Trophoblast cell (in vitro differentiated cells and primary cell): ENCODE results near the gene C1orf159.
A peak's percentile ranks its signal among the peaks of the same experiment; 100 is the strongest.

ENCODE experiments used
- DNase-seq, 2 donors: peaks; one replicate each; pipeline ENCODE4 v3.0.0-alpha.2; 2016
- H2AFZ ChIP-seq: 2 replicates; pipeline ENCODE4 v1.6.1; 2013; ENCODE audit warnings: low read length, moderate library complexity, mild to moderate bottlenecking; ENCODE audit not compliant: insufficient read depth, poor library complexity
- H2AK5ac ChIP-seq: 2 replicates; pipeline ENCODE4 v1.6.1; 2013; ENCODE audit warnings: mild to moderate bottlenecking, low read length
- H2BK120ac ChIP-seq: 2 replicates; pipeline ENCODE4 v1.6.1; 2013; ENCODE audit warnings: low read length, mild to moderate bottlenecking, moderate library complexity; ENCODE audit not compliant: insufficient read depth, poor library complexity
- H2BK12ac ChIP-seq: 2 replicates; pipeline ENCODE4 v1.6.1; 2013; ENCODE audit warnings: mild to moderate bottlenecking, low read length, moderate library complexity
- H2BK5ac ChIP-seq: 2 replicates; pipeline ENCODE4 v1.6.1; 2013; ENCODE audit warnings: low read length, low read depth, moderate library complexity, mild to moderate bottlenecking; ENCODE audit not compliant: poor library complexity
- H3K14ac ChIP-seq: 2 replicates; pipeline ENCODE4 v1.6.1; 2013; ENCODE audit warnings: mild to moderate bottlenecking, low read length
- H3K18ac ChIP-seq: 2 replicates; pipeline ENCODE4 v1.6.1; 2013; ENCODE audit warnings: mild to moderate bottlenecking, low read length
- H3K23ac ChIP-seq: 2 replicates; pipeline ENCODE4 v1.6.1; 2013; ENCODE audit warnings: low read length
- H3K27ac ChIP-seq: 2 replicates; pipeline ENCODE4 v1.5.1; 2013; ENCODE audit warnings: low read depth, mild to moderate bottlenecking, inconsistent platforms, low read length, moderate library complexity
- H3K27me3 ChIP-seq: 2 replicates; pipeline ENCODE4 v1.6.1; 2013; ENCODE audit warnings: inconsistent platforms, mild to moderate bottlenecking, low read length, moderate library complexity; ENCODE audit not compliant: insufficient read depth
- H3K36me3 ChIP-seq, 2 experiments: 1 replicate in 1 of 2; 2 replicates in 1 of 2; pipeline ENCODE4 v1.6.1; 2013; ENCODE audit warnings: low read length in 2 of 2, mild to moderate bottlenecking in 2 of 2, moderate library complexity in 1 of 2; ENCODE audit not compliant: insufficient read depth in 2 of 2, control insufficient read depth in 1 of 2
- H3K4ac ChIP-seq: 2 replicates; pipeline ENCODE4 v1.6.1; 2013; ENCODE audit warnings: low read depth, mild to moderate bottlenecking, low read length, moderate library complexity
- H3K4me1 ChIP-seq, 2 experiments: 1 replicate in 1 of 2; 2 replicates in 1 of 2; pipeline ENCODE4 v1.6.1; 2013; ENCODE audit warnings: low read length in 2 of 2, mild to moderate bottlenecking in 2 of 2, moderate library complexity in 1 of 2; ENCODE audit not compliant: insufficient read depth in 2 of 2, control insufficient read depth in 1 of 2
- H3K4me2 ChIP-seq: 2 replicates; pipeline ENCODE4 v1.6.1; 2013; ENCODE audit warnings: inconsistent platforms, mild to moderate bottlenecking, low read length, moderate library complexity
- H3K4me3 ChIP-seq: 2 replicates; pipeline ENCODE4 v1.5.1; 2013; ENCODE audit warnings: mild to moderate bottlenecking, low read depth, low read length, inconsistent platforms
- H3K79me1 ChIP-seq: one replicate; pipeline ENCODE4 v1.6.1; 2013; ENCODE audit warnings: low read length
- H3K79me2 ChIP-seq: 2 replicates; pipeline ENCODE4 v1.6.1; 2013; ENCODE audit warnings: low read length, mild to moderate bottlenecking; ENCODE audit not compliant: control insufficient read depth, insufficient read depth, poor library complexity
- H3K9ac ChIP-seq: 2 replicates; pipeline ENCODE4 v1.6.1; 2013; ENCODE audit warnings: mild to moderate bottlenecking, low read length
- H3K9me3 ChIP-seq: 2 replicates; pipeline ENCODE4 v1.6.1; 2013; ENCODE audit warnings: low read depth, mild to moderate bottlenecking, control low read depth, inconsistent platforms, low read length; ENCODE audit not compliant: insufficient read depth
- H4K12ac ChIP-seq: 2 replicates; pipeline ENCODE4 v1.6.1; 2013; ENCODE audit warnings: low read depth, mild to moderate bottlenecking, low read length, moderate library complexity
- H4K8ac ChIP-seq: 2 replicates; pipeline ENCODE4 v1.6.1; 2013; ENCODE audit warnings: low read depth, mild to moderate bottlenecking, low read length, moderate library complexity
- H4K91ac ChIP-seq: one replicate; pipeline ENCODE4 v1.6.1; 2013; ENCODE audit warnings: low read depth, mild to moderate bottlenecking, low read length, moderate library complexity
- WGBS: extraction: QIAGEN DNeasy Blood & Tissue Kit; methylation state at CpG from one replicate; pipeline ENCODE4 v1.1.7; 2013; ENCODE audit warnings: missing lambda C conversion rate; ENCODE audit not compliant: insufficient read length, insufficient coverage; ENCODE audit errors: extremely low coverage; 5-methylcytosine and 5-hydroxymethylcytosine counted together

C1orf159 gene

GRCh38 chr1:1039145-1039910 lies 76.6 kb downstream of the C1orf159 start:
- no peak overlapping the region for H3K9ac ChIP-seq
- WGBS, result no CpG with 5 or more reads among the region's 17 CpGs
- H3K36me3 ChIP-seq, result peaks cover 57 to 60% of the 10 kb centered on the region in 2 experiments
- no peak overlapping the region for H3K18ac ChIP-seq
- no peak for DNase-seq
- no peak overlapping the region for H3K4ac ChIP-seq
- no peak overlapping the region for H2AK5ac ChIP-seq
- H3K4me3 ChIP-seq, result no peak overlapping the region
- H3K79me1 ChIP-seq, result no peaks in the 10 kb centered on the region
- no peaks in the 10 kb centered on the region for H3K79me2 ChIP-seq
- H2BK120ac ChIP-seq, result no peak overlapping the region
- peaks cover 1% of the 10 kb centered on the region for H3K27me3 ChIP-seq
- no peak overlapping the region for H4K8ac ChIP-seq
- H2AFZ ChIP-seq, result no peak overlapping the region
- no peak overlapping the region for H4K91ac ChIP-seq
- H2BK12ac ChIP-seq, result no peak overlapping the region
- H3K4me1 ChIP-seq, result peaks cover 11 to 16% of the 10 kb centered on the region in 2 experiments
- H2BK5ac ChIP-seq, result no peak overlapping the region
- no peak overlapping the region for H3K4me2 ChIP-seq
- peaks cover 4% of the 10 kb centered on the region for H3K9me3 ChIP-seq
- H4K12ac ChIP-seq, result no peak overlapping the region
- no peak overlapping the region for H3K23ac ChIP-seq
- no peak overlapping the region for H3K27ac ChIP-seq
- H3K14ac ChIP-seq, result no peak overlapping the region

- Histone ChIP-seq H3K14ac (no peak overlapping the region), H2BK120ac (no peak overlapping the region), H2BK12ac (no peak overlapping the region), H3K9me3 (peaks cover 4% of the 10 kb centered on the region), H3K27ac (no peak overlapping the region), H2AFZ (no peak overlapping the region), H3K9ac (no peak overlapping the region), H3K4ac (no peak overlapping the region), H3K27me3 (peaks cover 6% of the 10 kb centered on the region), H4K91ac (no peak overlapping the region), H3K4me2 (no peak overlapping the region), H3K23ac (no peak overlapping the region), H3K4me1 (peaks cover 16 to 22% of the 10 kb centered on the region in 2 experiments), H3K79me1 (peaks cover 2% of the 10 kb centered on the region), H4K12ac (no peak overlapping the region), H3K79me2 (peaks cover 2% of the 10 kb centered on the region), H3K36me3 (peaks cover 50 to 55% of the 10 kb centered on the region in 2 experiments), H2AK5ac (no peak overlapping the region), H3K4me3 (peak overlapping the region; percentile 34), H4K8ac (no peak overlapping the region), H3K18ac (no peak overlapping the region), H2BK5ac (no peak overlapping the region)
- WGBS, result no CpG with 5 or more reads among the region's 6 CpGs
- DNase-seq, result no peak
These were observed 77.2 kb downstream of the C1orf159 start for GRCh38 chr1:1038694-1039093.

DNA sequence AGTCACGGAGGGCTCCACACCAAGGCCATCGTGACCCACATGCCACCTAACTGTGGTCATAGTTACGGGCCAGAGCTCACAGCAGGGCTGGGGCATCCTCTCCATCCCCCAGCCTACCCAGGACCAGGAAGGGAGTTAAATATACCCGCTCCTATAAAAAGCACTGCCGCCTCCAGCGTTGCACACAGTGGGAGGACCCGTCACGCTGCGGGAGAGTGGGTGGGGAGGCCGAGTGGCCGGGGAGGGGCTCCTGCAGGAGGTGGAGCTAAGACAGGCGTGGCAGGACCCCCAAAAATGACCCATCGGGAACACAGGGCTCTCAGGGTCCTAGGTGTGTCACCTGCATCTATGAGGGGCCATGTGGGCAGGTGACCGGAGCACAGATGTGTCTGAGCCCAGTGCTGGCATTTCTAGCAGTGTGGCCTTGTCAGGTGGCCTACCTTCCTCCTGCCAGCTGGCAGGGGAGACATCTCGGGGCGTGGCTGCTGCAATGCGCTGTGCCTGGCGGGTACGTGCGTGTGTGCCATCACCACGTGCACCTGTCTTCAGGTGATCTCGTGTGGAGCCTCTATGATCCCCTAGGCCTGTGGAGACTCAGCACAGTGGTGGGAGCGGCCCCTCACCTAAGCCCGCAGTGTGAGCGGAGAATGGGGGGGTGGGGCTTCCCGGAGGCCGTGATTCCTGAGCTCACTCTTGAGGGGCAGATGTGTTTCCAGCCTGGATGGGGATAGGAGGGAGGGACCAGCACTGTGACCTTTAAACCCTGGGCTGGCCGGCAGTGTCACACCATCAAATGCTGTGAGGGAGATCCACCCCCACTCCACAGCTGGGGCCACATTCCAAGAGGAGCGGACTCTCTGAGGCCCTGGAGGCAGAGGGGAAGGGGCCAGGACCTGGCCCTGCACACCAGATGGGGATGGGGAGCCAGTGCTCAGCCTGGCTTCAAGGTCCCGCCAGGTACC lies 78.2 kb downstream of the C1orf159 start:
- no peak overlapping the region for H4K91ac ChIP-seq
- no peak overlapping the region for H3K18ac ChIP-seq
- no peak overlapping the region for H3K4ac ChIP-seq
- peaks cover 2% of the 10 kb centered on the region for H3K79me1 ChIP-seq
- H3K27me3 ChIP-seq, result peaks cover 6% of the 10 kb centered on the region
- no peak overlapping the region for H2BK5ac ChIP-seq
- no peak overlapping the region for H3K27ac ChIP-seq
- H3K79me2 ChIP-seq, result peaks cover 2% of the 10 kb centered on the region
- no peak overlapping the region for H4K12ac ChIP-seq
- H3K4me1 ChIP-seq, result peaks cover 17 to 22% of the 10 kb centered on the region in 2 experiments
- H3K9me3 ChIP-seq, result peaks cover 2% of the 10 kb centered on the region
- WGBS, result no CpG with 5 or more reads among the region's 30 CpGs
- no peak overlapping the region for H3K23ac ChIP-seq
- H3K4me2 ChIP-seq, result no peak overlapping the region
- no peak overlapping the region for H2AK5ac ChIP-seq
- no peak overlapping the region for H4K8ac ChIP-seq
- H2BK120ac ChIP-seq, result no peak overlapping the region
- H3K9ac ChIP-seq, result no peak overlapping the region
- DNase-seq, result no peak
- H3K14ac ChIP-seq, result no peak overlapping the region
- no peak overlapping the region for H3K4me3 ChIP-seq
- H3K36me3 ChIP-seq, result peaks cover 40 to 44% of the 10 kb centered on the region in 2 experiments
- no peak overlapping the region for H2BK12ac ChIP-seq
- H2AFZ ChIP-seq, result no peak overlapping the region

DNA sequence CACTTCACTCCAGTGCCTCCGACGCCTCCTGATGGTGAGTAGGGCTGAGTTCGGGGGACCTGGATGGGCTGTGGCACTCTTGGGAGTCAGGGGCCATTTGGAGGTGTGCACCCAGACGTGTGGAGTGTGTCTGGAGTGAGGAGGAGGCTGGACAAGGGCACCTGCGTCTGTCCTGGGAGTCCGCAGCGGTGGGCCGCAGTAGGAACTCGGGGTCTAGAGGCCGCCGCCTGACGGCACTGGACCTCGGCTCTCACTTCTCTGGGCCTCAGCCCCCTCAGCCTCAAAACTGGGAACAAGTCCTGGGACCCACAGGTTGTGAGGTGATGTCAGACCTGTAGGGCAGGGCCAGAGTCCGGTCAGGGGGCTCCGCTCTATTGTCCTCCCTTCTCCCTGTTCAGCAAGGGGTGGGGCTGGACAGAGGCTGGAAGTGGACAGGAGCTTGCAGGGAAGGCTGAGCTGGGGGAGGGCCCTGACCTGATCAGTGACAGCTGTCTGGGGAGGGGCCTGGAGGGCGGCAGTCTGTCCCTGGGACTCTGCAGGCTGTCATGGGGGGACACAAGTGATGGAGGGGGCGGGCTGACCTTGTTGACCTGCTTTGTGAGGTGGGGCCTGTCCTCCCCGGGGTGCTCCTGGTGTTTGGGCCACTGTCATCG lies 80.5 kb downstream of the C1orf159 start:
- H2AFZ ChIP-seq, result no peak overlapping the region
- H3K9me3 ChIP-seq, result peaks cover 6% of the 10 kb centered on the region
- H4K8ac ChIP-seq, result no peak overlapping the region
- peaks cover 2% of the 10 kb centered on the region for H3K79me1 ChIP-seq
- H3K4me2 ChIP-seq, result no peak overlapping the region
- no peak overlapping the region for H3K18ac ChIP-seq
- H2BK12ac ChIP-seq, result no peak overlapping the region
- no peak overlapping the region for H3K4me3 ChIP-seq
- no peak overlapping the region for H3K14ac ChIP-seq
- no peak overlapping the region for H2AK5ac ChIP-seq
- no peak overlapping the region for H3K23ac ChIP-seq
- H3K27ac ChIP-seq, result no peak overlapping the region
- H4K91ac ChIP-seq, result no peak overlapping the region
- peaks cover 6% of the 10 kb centered on the region for H3K27me3 ChIP-seq
- no peak overlapping the region for H4K12ac ChIP-seq
- H3K9ac ChIP-seq, result no peak overlapping the region
- no peak overlapping the region for H2BK5ac ChIP-seq
- H3K4me1 ChIP-seq, result peaks cover 17 to 21% of the 10 kb centered on the region in 2 experiments
- WGBS, result no CpG with 5 or more reads among the region's 19 CpGs
- H2BK120ac ChIP-seq, result no peak overlapping the region
- peaks cover 28 to 31% of the 10 kb centered on the region in 2 experiments for H3K36me3 ChIP-seq
- DNase-seq, result no peak
- no peak overlapping the region for H3K4ac ChIP-seq
- peaks cover 2% of the 10 kb centered on the region for H3K79me2 ChIP-seq
